ENCODE data around the gene DLX3. TPM values are rescaled to one million over a fixed set of nuclear protein-coding genes. Genes with fewer than 3 reads are reported as not detected.

Gene DLX3
- polyA plus RNA-seq, 2 of the 4 experiments (the other 2 are of a cell fraction) = 0.17 TPM; not detected in 1

DNA sequence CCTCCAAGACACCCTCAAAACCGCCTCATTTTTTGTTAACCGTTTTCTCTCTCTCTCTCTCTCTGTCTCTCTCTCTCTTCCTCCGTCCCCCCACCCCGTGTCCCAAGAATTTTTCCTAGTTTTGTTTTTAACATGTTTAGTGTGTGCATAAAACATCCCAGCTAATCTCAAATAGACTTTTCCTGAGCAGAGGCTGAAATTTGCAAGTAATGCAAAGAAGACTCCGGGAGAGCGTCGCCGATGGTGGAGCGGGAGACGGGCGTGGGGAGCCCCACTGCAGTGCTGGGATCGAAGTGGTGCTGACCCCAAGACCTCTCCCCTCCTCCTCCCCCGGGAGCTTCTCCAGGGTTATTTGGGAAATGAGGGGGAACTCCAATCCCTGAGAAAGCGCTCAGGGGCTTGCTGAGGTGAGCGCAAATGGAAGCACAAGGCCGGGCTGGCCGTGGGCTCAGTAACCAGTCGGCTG is 30.7 kb downstream of the DLX3 start (continued):
- TF ChIP-seq, protein P1, sequence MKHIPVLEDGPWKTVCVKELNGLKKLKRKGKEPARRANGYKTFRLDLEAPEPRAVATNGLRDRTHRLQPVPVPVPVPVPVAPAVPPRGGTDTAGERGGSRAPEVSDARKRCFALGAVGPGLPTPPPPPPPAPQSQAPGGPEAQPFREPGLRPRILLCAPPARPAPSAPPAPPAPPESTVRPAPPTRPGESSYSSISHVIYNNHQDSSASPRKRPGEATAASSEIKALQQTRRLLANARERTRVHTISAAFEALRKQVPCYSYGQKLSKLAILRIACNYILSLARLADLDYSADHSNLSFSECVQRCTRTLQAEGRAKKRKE (CRISPR knock-in tag; IDR thresholded peaks at IDR 0.05; ENCODE audit: low read depth) = no peak
- no peak for TF ChIP-seq ZFP36 (IDR thresholded peaks at IDR 0.05; ENCODE audit: borderline replicate concordance, partially characterized antibody)
- no peak for TF ChIP-seq JUNB (IDR thresholded peaks at IDR 0.05)
- TF ChIP-seq CHD2 (IDR thresholded peaks at IDR 0.05; ENCODE audit: low read length, partially characterized antibody) = no peak
- TF ChIP-seq, protein P2, sequence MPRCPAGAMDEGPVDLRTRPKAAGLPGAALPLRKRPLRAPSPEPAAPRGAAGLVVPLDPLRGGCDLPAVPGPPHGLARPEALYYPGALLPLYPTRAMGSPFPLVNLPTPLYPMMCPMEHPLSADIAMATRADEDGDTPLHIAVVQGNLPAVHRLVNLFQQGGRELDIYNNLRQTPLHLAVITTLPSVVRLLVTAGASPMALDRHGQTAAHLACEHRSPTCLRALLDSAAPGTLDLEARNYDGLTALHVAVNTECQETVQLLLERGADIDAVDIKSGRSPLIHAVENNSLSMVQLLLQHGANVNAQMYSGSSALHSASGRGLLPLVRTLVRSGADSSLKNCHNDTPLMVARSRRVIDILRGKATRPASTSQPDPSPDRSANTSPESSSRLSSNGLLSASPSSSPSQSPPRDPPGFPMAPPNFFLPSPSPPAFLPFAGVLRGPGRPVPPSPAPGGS (IDR thresholded peaks at IDR 0.05) = no peak
- TF ChIP-seq ZNF302 (CRISPR knock-in tag; IDR thresholded peaks at IDR 0.05) = no peak
- TF ChIP-seq TP53 (CRISPR knock-in tag; IDR thresholded peaks at IDR 0.05) = no peak
- no peak for TF ChIP-seq CBX2 (IDR thresholded peaks at IDR 0.05; ENCODE audit: borderline replicate concordance, low read depth)
- TF ChIP-seq CBX8 (IDR thresholded peaks at IDR 0.05) = no peak
- no peak for TF ChIP-seq KDM1A (IDR thresholded peaks at IDR 0.05; ENCODE audit: low read depth)

DNA sequence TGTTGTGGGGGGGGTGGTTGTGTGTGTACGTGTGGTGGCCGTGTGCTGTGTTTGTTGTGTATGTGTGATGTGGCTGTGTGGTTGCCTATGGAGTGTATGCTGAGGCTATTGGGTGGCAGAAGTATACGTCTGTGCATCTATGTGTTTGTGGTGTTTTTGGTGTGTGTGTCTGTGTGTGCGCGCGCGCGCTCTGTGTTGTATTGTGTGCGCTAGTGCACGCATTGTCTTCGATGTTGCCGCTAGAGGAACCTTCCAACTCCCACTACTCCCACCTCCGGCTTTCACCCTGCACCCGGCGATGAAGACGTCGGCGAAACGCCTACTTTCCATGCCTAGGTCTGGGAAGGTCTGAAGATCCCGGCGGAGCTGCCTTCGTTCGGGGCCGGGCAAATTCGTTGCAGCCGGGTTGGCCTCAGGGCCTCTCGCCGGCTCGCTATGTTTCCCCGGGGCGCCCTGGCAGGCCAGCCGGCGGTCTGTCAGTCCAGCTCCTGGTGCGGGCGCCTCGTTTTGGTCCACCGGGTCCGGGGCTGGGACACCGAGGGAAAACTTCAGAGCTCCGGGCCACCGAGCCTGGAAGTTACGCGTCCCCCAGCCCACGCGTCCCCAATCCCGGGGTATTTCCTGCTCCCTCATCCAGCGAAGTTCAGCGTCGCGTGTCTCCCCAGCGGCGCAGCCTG is 31.3 kb downstream of the DLX3 start:
- ChIA-PET CTCF (interaction anchor here (1.0 to 82.2 kb wide), 4 partner anchors 33 to 394 kb away, joined by 3 to 2613 read pairs (median 29); no protein-coding TSS in a partner anchor), POLR2A (no interaction called here)
- no peak overlapping the region for H3K27ac ChIP-seq
- FAIRE-seq (no peak), DNase-seq (ENCODE audit: low read depth in 1 of 2, low spot score in 1 of 2) (no peak), ATAC-seq (no peak)
- no peaks in the 10 kb centered on the region for H3K9me3 ChIP-seq
- H3K4me1 ChIP-seq = peaks cover 14% of the 10 kb centered on the region
- TF ChIP-seq, protein P3, sequence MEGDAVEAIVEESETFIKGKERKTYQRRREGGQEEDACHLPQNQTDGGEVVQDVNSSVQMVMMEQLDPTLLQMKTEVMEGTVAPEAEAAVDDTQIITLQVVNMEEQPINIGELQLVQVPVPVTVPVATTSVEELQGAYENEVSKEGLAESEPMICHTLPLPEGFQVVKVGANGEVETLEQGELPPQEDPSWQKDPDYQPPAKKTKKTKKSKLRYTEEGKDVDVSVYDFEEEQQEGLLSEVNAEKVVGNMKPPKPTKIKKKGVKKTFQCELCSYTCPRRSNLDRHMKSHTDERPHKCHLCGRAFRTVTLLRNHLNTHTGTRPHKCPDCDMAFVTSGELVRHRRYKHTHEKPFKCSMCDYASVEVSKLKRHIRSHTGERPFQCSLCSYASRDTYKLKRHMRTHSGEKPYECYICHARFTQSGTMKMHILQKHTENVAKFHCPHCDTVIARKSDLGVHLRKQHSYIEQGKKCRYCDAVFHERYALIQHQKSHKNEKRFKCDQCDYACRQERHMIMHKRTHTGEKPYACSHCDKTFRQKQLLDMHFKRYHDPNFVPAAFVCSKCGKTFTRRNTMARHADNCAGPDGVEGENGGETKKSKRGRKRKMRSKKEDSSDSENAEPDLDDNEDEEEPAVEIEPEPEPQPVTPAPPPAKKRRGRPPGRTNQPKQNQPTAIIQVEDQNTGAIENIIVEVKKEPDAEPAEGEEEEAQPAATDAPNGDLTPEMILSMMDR (IDR thresholded peaks at IDR 0.05) = no peak
- no peak for TF ChIP-seq POLR2AphosphoS2 (conservative IDR thresholded peaks at IDR 0.05; ENCODE audit: low read length)
- TF ChIP-seq JUNB (IDR thresholded peaks at IDR 0.05) = no peak
- TF ChIP-seq FOSB (CRISPR knock-in tag; IDR thresholded peaks at IDR 0.05) = no peak
- TF ChIP-seq ZC3H11A (IDR thresholded peaks at IDR 0.05) = no peak
- no peak for TF ChIP-seq SREBF2 (IDR thresholded peaks at IDR 0.05)
- TF ChIP-seq POLR2A (IDR thresholded peaks at IDR 0.05; ENCODE audit: low read length) = no peak
- TF ChIP-seq RCOR1 (IDR thresholded peaks at IDR 0.05; ENCODE audit: low read depth, low read length) = no peak
- no peak for TF ChIP-seq MAZ (IDR thresholded peaks at IDR 0.05; ENCODE audit: borderline replicate concordance, low read depth, low read length)
- no peak for TF ChIP-seq HDAC2 (IDR thresholded peaks at IDR 0.05)
- TF ChIP-seq ESRRA (IDR thresholded peaks at IDR 0.05; ENCODE audit: borderline replicate concordance, low read length) = no peak
- no peak for TF ChIP-seq KDM1A (IDR thresholded peaks at IDR 0.05; ENCODE audit: low read depth)
- TF ChIP-seq, protein P4, sequence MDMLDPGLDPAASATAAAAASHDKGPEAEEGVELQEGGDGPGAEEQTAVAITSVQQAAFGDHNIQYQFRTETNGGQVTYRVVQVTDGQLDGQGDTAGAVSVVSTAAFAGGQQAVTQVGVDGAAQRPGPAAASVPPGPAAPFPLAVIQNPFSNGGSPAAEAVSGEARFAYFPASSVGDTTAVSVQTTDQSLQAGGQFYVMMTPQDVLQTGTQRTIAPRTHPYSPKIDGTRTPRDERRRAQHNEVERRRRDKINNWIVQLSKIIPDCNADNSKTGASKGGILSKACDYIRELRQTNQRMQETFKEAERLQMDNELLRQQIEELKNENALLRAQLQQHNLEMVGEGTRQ (IDR thresholded peaks at IDR 0.05) = no peak
- no peak for TF ChIP-seq CEBPB (IDR thresholded peaks at IDR 0.05)
- no peak for TF ChIP-seq NFE2L2 (conservative IDR thresholded peaks at IDR 0.05; ENCODE audit: low read length)
- TF ChIP-seq, protein P5, sequence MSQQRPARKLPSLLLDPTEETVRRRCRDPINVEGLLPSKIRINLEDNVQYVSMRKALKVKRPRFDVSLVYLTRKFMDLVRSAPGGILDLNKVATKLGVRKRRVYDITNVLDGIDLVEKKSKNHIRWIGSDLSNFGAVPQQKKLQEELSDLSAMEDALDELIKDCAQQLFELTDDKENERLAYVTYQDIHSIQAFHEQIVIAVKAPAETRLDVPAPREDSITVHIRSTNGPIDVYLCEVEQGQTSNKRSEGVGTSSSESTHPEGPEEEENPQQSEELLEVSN (IDR thresholded peaks at IDR 0.05; ENCODE audit: borderline replicate concordance, low read depth) = no peak
- no peak for TF ChIP-seq RARB (CRISPR knock-in tag; IDR thresholded peaks at IDR 0.05)
- no peak for TF ChIP-seq BHLHE40 (IDR thresholded peaks at IDR 0.05; ENCODE audit: low read depth, low read length)
- TF ChIP-seq EHMT2 (IDR thresholded peaks at IDR 0.05; ENCODE audit: low read depth) = no peak
- TF ChIP-seq, protein P6, sequence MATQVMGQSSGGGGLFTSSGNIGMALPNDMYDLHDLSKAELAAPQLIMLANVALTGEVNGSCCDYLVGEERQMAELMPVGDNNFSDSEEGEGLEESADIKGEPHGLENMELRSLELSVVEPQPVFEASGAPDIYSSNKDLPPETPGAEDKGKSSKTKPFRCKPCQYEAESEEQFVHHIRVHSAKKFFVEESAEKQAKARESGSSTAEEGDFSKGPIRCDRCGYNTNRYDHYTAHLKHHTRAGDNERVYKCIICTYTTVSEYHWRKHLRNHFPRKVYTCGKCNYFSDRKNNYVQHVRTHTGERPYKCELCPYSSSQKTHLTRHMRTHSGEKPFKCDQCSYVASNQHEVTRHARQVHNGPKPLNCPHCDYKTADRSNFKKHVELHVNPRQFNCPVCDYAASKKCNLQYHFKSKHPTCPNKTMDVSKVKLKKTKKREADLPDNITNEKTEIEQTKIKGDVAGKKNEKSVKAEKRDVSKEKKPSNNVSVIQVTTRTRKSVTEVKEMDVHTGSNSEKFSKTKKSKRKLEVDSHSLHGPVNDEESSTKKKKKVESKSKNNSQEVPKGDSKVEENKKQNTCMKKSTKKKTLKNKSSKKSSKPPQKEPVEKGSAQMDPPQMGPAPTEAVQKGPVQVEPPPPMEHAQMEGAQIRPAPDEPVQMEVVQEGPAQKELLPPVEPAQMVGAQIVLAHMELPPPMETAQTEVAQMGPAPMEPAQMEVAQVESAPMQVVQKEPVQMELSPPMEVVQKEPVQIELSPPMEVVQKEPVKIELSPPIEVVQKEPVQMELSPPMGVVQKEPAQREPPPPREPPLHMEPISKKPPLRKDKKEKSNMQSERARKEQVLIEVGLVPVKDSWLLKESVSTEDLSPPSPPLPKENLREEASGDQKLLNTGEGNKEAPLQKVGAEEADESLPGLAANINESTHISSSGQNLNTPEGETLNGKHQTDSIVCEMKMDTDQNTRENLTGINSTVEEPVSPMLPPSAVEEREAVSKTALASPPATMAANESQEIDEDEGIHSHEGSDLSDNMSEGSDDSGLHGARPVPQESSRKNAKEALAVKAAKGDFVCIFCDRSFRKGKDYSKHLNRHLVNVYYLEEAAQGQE (IDR thresholded peaks at IDR 0.05) = no peak
- H3K4me3 ChIP-seq = no peak overlapping the region
- H3K4me2 ChIP-seq = no peak overlapping the region
- WGBS (ENCODE audit: missing lambda C conversion rate) = 79% methylated on average over 41 of the region's 52 CpGs

Data from A549 (cell line).